ENCODE measurements around the gene GAD1. TPM values are rescaled to one million over a fixed set of nuclear protein-coding genes. Genes with fewer than 3 reads are reported as not detected.

The GAD1 gene
- total and polyA plus RNA-seq, 2 of the 8 experiments (the other 6 are each of a cell fraction or from before 2014, with no cell fraction given): 0.65 to 1.0 TPM

GRCh38 chr2:170878066-170878465 lies 61.4 kb downstream of the GAD1 start:
- DNase-seq (ENCODE audit: low read depth in 1 of 2, low spot score in 2 of 2) (no peak), FAIRE-seq (no peak)
- Histone ChIP-seq H2BK120ac (replicated peaks; ENCODE audit: low read depth, low read length) (no peak overlapping the region), H2AK5ac (ENCODE audit: low read depth, low read length) (no peak overlapping the region), H2AFZ (ENCODE audit: low read length) (no peak overlapping the region), H3K79me1 (ENCODE audit: low read depth, low read length) (no peaks in the 10 kb centered on the region), H4K20me1 (replicated peaks in 1 of 2; ENCODE audit: control insufficient read depth in 1 of 2, insufficient read depth in 2 of 2, low read length in 2 of 2) (no peaks in the 10 kb centered on the region), H2BK15ac (ENCODE audit: low read length) (no peak overlapping the region), H3K4me2 (ENCODE audit: insufficient read depth in 1 of 2, low read depth in 2 of 2, low read length in 2 of 2) (no peak overlapping the region), H4K5ac (ENCODE audit: insufficient read length, low read depth, low read length) (no peak overlapping the region), H2BK5ac (ENCODE audit: low read depth, low read length) (no peak overlapping the region), H3K23ac (ENCODE audit: insufficient read length) (no peak overlapping the region), H4K8ac (ENCODE audit: extremely low read depth, insufficient read depth, low read length) (no peak overlapping the region), H3K4me1 (replicated peaks in 1 of 4; ENCODE audit: control insufficient read depth in 3 of 4, insufficient read depth in 4 of 4, low read length in 3 of 4) (no peaks in the 10 kb centered on the region), H3K27me3 (replicated peaks in 1 of 4; ENCODE audit: control insufficient read depth in 3 of 4, extremely low read depth in 1 of 4, insufficient read depth in 3 of 4, low read length in 3 of 4) (no peaks in the 10 kb centered on the region), H3K9me3 (ENCODE audit: insufficient read depth in 2 of 2, low read depth in 1 of 2, low read length in 1 of 2) (no peaks in the 10 kb centered on the region), H2BK12ac (ENCODE audit: low read depth, low read length) (no peak overlapping the region), H2BK20ac (ENCODE audit: low read length) (no peak overlapping the region), H3K36me3 (ENCODE audit: control insufficient read depth in 2 of 4, insufficient read depth in 4 of 4, low read length in 3 of 4) (no peaks in the 10 kb centered on the region), H3K79me2 (ENCODE audit: control insufficient read depth in 1 of 2, insufficient read depth in 2 of 2, low read length in 2 of 2) (no peaks in the 10 kb centered on the region), H3K56ac (replicated peaks; ENCODE audit: insufficient read length, low read depth, low read length) (no peak overlapping the region), H3K9ac (replicated peaks in 1 of 4; ENCODE audit: extremely low read depth in 1 of 4, low read depth in 3 of 4, low read length in 3 of 4) (no peak overlapping the region), H3K18ac (ENCODE audit: extremely low read depth, low read length) (no peak overlapping the region), H4K91ac (replicated peaks; ENCODE audit: insufficient read length, low read length) (no peak overlapping the region), H3K4me3 (ENCODE audit: extremely low read depth in 1 of 4, insufficient read depth in 2 of 4, low read depth in 3 of 4, low read length in 4 of 4) (no peak overlapping the region), H3K27ac (ENCODE audit: low read depth, low read length) (no peak overlapping the region), H3K4ac (replicated peaks; ENCODE audit: insufficient read length, low read depth, low read length) (no peak overlapping the region), H3K23me2 (ENCODE audit: low read depth, low read length) (peaks cover under 1% of the 10 kb centered on the region; the same call in 1 of the 2 replicates), H3K14ac (ENCODE audit: insufficient read length) (no peak overlapping the region)
- ChIA-PET CTCF (ENCODE audit: partially characterized antibody) (interaction anchor here (1.1 to 1.9 kb wide), 4 partner anchors 17 to 62 kb away, joined by 3 to 4 read pairs (median 4); partner anchors contain the start of gene GAD1), POLR2A (ENCODE audit: partially characterized antibody) (no interaction called here)
- no peak for TF ChIP-seq ATF2 (IDR thresholded peaks at IDR 0.05; ENCODE audit: low read length)
- no peak for TF ChIP-seq E2F6 (IDR thresholded peaks at IDR 0.05)
- no peak for TF ChIP-seq EGR1 (IDR thresholded peaks at IDR 0.05; ENCODE audit: borderline replicate concordance, low read depth, low read length)
- no peak for TF ChIP-seq SAP30 (IDR thresholded peaks at IDR 0.05; ENCODE audit: insufficient read depth, insufficient replicate concordance, low read length)
- TF ChIP-seq HDAC6 (IDR thresholded peaks at IDR 0.05; ENCODE audit: low read depth, low read length): no peak
- no peak for TF ChIP-seq SIRT6 (IDR thresholded peaks at IDR 0.05; ENCODE audit: low read length)
- TF ChIP-seq POLR2AphosphoS5 (IDR thresholded peaks at IDR 0.05; ENCODE audit: low read depth, low read length): no peak
